SK-N-SH (cell line): ENCODE data around the gene COLEC11. TPM values are rescaled to one million over a fixed set of nuclear protein-coding genes. Genes with fewer than 3 reads are reported as not detected.

ENCODE experiments used
- CTCF ChIA-PET: fragments of 300-600, 350-600 bp; formaldehyde crosslinking; extraction: SDS; loops from one replicate; lab custom pipeline; 2021; lab: Yijun Ruan, JAX
- POLR2A ChIA-PET: fragments of 350-600 bp; sonication (Branson Sonifier 250); formaldehyde crosslinking; extraction: SDS; loops from one replicate; lab custom pipeline; 2020; ENCODE audit warnings: antibody characterized with exemption, inconsistent platforms; lab: Yijun Ruan, JAX
- DNase-seq: peaks from one replicate; pipeline ENCODE4 v3.0.0; 2012
- H2AFZ ChIP-seq: fragments of 200-600 bp; sonication (generic); 2 replicates; pipeline ENCODE4 v1.8.1; 2016; ENCODE audit warnings: antibody characterized with exemption, mild to moderate bottlenecking, low read depth
- H3F3A ChIP-seq: fragments of 200-600 bp; sonication (generic); replicated peaks from 2 replicates; pipeline ENCODE3; 2016; ENCODE audit warnings: antibody characterized with exemption, mild to moderate bottlenecking; ENCODE audit not compliant: insufficient read depth
- H3K27ac ChIP-seq, 2 experiments: fragments of 200-500 bp in 1 of 2; fragments of 200-600 bp in 1 of 2; sonication (Bioruptor generic) in 1 of 2; sonication (generic), shearing (Covaris generic) in 1 of 2; 2 replicates each; pipeline versions ENCODE4 v1.5.1 to v1.6.1; 2014 to 2016; ENCODE audit warnings: low read depth in 2 of 2, inconsistent platforms in 1 of 2, low read length in 1 of 2, mild to moderate bottlenecking in 1 of 2, mixed read lengths in 1 of 2
- H3K27me3 ChIP-seq: fragments of 200-600 bp; sonication (generic), shearing (Covaris generic); 2 replicates; pipeline ENCODE4 v1.6.1; 2016; ENCODE audit warnings: mixed run types; ENCODE audit not compliant: insufficient read depth
- H3K36me3 ChIP-seq, 2 experiments: fragments of 200-500 bp in 1 of 2; fragments of 200-600 bp in 1 of 2; sonication (Bioruptor generic) in 1 of 2; sonication (generic) in 1 of 2; replicated peaks in 1 of 2; 2 replicates each; pipeline versions ENCODE3 to v1.5.1; 2014 to 2016; ENCODE audit warnings: low read length in 1 of 2, mild to moderate bottlenecking in 1 of 2; ENCODE audit not compliant: insufficient read depth in 2 of 2, control insufficient read depth in 1 of 2
- H3K4me1 ChIP-seq, 2 experiments: fragments of 200-500 bp in 1 of 2; fragments of 200-600 bp in 1 of 2; sonication (Bioruptor generic) in 1 of 2; sonication (generic), shearing (Covaris generic) in 1 of 2; 2 replicates each; pipeline versions ENCODE4 v1.5.1 to v1.6.1; 2014 to 2016; ENCODE audit warnings: low read depth in 1 of 2, low read length in 1 of 2, mixed run types in 1 of 2; ENCODE audit not compliant: insufficient read depth in 2 of 2, control insufficient read depth in 1 of 2
- H3K4me2 ChIP-seq: fragments of 200-600 bp; sonication (generic), shearing (Covaris generic); 2 replicates; pipeline ENCODE4 v1.6.1; 2017; ENCODE audit warnings: mixed run types
- H3K4me3 ChIP-seq, 2 experiments: fragments of 200-500 bp in 1 of 2; fragments of 200-600 bp in 1 of 2; sonication (Bioruptor generic) in 1 of 2; sonication (generic), shearing (Covaris generic) in 1 of 2; 2 replicates each; pipeline versions ENCODE4 v1.5.1 to v1.8.1; 2014 to 2016; ENCODE audit warnings: low read depth in 2 of 2, inconsistent platforms in 1 of 2, low read length in 1 of 2, mild to moderate bottlenecking in 1 of 2, mixed read lengths in 1 of 2, moderate library complexity in 1 of 2
- H3K79me2 ChIP-seq: fragments of 200-600 bp; sonication (generic); 2 replicates; pipeline ENCODE4 v1.8.1; 2017; ENCODE audit warnings: mild to moderate bottlenecking; ENCODE audit not compliant: insufficient read depth
- H3K9ac ChIP-seq: fragments of 200-600 bp; sonication (generic); 2 replicates; pipeline ENCODE4 v1.6.1; 2017; ENCODE audit warnings: mixed run types
- H3K9me2 ChIP-seq: fragments of 200-600 bp; sonication (generic); 2 replicates; pipeline ENCODE4 v1.6.1; 2017; ENCODE audit warnings: mixed run types
- H3K9me3 ChIP-seq: fragments of 200-600 bp; sonication (generic); 2 replicates; pipeline ENCODE4 v1.6.1; 2017; ENCODE audit warnings: mixed run types, mild to moderate bottlenecking, moderate library complexity
- H4K20me1 ChIP-seq: fragments of 200-600 bp; sonication (generic); 2 replicates; pipeline ENCODE4 v1.6.1; 2017; ENCODE audit warnings: mild to moderate bottlenecking, mixed run types; ENCODE audit not compliant: insufficient read depth
- ELF1 ChIP-seq: IDR thresholded peaks from 2 replicates; pipeline ENCODE4 v1.4.0; 2012
- EP300 ChIP-seq, 2 experiments: IDR thresholded peaks; 2 replicates each; pipeline versions ENCODE4 v1.4.0 to v1.6.1; 2012; ENCODE audit warnings: borderline replicate concordance in 1 of 2, low read depth in 1 of 2, low read length in 1 of 2
- FOSL2 ChIP-seq: IDR thresholded peaks from 2 replicates; pipeline ENCODE4 v1.4.0; 2012; ENCODE audit warnings: low read depth, mild to moderate bottlenecking, moderate library complexity, borderline replicate concordance
- FOXJ3 ChIP-seq: sonication (generic); formaldehyde crosslinking; IDR thresholded peaks from 2 replicates; pipeline ENCODE4 v1.5.1; 2020; ENCODE audit warnings: mild to moderate bottlenecking, missing genetic modification reagents
- GABPA ChIP-seq: IDR thresholded peaks from 2 replicates; pipeline ENCODE4 v1.4.0; 2012; ENCODE audit warnings: low read depth, mild to moderate bottlenecking
- MEF2A ChIP-seq: IDR thresholded peaks from 2 replicates; pipeline ENCODE4 v1.4.0; 2012; ENCODE audit warnings: low read depth, borderline replicate concordance
- MXI1 ChIP-seq: IDR thresholded peaks from 2 replicates; pipeline ENCODE4 v1.6.1; 2012; ENCODE audit warnings: mild to moderate bottlenecking, low read depth, low read length, improper control_type of control experiment
- NFIC ChIP-seq: IDR thresholded peaks from 2 replicates; pipeline ENCODE4 v1.4.0; 2012; ENCODE audit warnings: borderline replicate concordance
- RXRA ChIP-seq: IDR thresholded peaks from 2 replicates; pipeline ENCODE4 v1.4.0; 2012; ENCODE audit warnings: low read depth, mild to moderate bottlenecking, borderline replicate concordance
- SMC3 ChIP-seq: IDR thresholded peaks from 2 replicates; pipeline ENCODE4 v1.6.1; 2012; ENCODE audit warnings: low read depth, low read length, improper control_type of control experiment
- TAF1 ChIP-seq: IDR thresholded peaks from 2 replicates; pipeline ENCODE4 v1.6.1; 2012; ENCODE audit warnings: low read depth, mild to moderate bottlenecking, low read length, moderate library complexity, borderline replicate concordance
- TCF12 ChIP-seq: IDR thresholded peaks from 2 replicates; pipeline ENCODE4 v1.4.0; 2012
- TEAD4 ChIP-seq: IDR thresholded peaks from 2 replicates; pipeline ENCODE4 v1.4.0; 2012; ENCODE audit warnings: mild to moderate bottlenecking, borderline replicate concordance; ENCODE audit not compliant: insufficient read depth
- WGBS: methylation state at CpG from one replicate; pipeline ENCODE4 v1.1.6; 2017; ENCODE audit warnings: low lambda C conversion rate; 5-methylcytosine and 5-hydroxymethylcytosine counted together
- polyA plus RNA-seq, 3 experiments: library from polyadenylated mRNA; depleted of rRNA; stranded (reverse); fragments of >200 nt; gene quantifications; 2 replicates each; pipeline ENCODE4 v1.2.3, GENCODE V29; 2012
- TF ChIP-seq, protein P1 (sequence below): fragments of 150-350 bp; IDR thresholded peaks from 2 replicates; pipeline ENCODE4 v1.6.1; 2016; ENCODE audit warnings: mild to moderate bottlenecking, low read depth, low read length
- TF ChIP-seq, protein P2 (sequence below): IDR thresholded peaks from 2 replicates; pipeline ENCODE4 v1.4.0; 2012; ENCODE audit warnings: low read depth, borderline replicate concordance
- TF ChIP-seq, protein P3 (sequence below): IDR thresholded peaks from 2 replicates; pipeline ENCODE4 v1.4.0; 2012; ENCODE audit warnings: low read depth
- TF ChIP-seq, protein P4 (sequence below): fragments of 200-600 bp; sonication (generic); IDR thresholded peaks from 2 replicates; pipeline ENCODE4 v1.6.1; 2017; ENCODE audit warnings: antibody characterized with exemption, mild to moderate bottlenecking, moderate library complexity
- TF ChIP-seq, protein P5 (sequence below): IDR thresholded peaks from 2 replicates; pipeline ENCODE4 v1.4.0; 2012; ENCODE audit warnings: low read depth, borderline replicate concordance
- TF ChIP-seq, protein P6 (sequence below): fragments of 150-350 bp; IDR thresholded peaks from 2 replicates; pipeline ENCODE4 v1.6.1; 2017; ENCODE audit warnings: antibody characterized with exemption, low read length, low read depth, borderline replicate concordance

The COLEC11 gene
- polyA plus RNA-seq, 1 of the 3 experiments (the other 2 are of a cell fraction), result 8.7 TPM

DNA sequence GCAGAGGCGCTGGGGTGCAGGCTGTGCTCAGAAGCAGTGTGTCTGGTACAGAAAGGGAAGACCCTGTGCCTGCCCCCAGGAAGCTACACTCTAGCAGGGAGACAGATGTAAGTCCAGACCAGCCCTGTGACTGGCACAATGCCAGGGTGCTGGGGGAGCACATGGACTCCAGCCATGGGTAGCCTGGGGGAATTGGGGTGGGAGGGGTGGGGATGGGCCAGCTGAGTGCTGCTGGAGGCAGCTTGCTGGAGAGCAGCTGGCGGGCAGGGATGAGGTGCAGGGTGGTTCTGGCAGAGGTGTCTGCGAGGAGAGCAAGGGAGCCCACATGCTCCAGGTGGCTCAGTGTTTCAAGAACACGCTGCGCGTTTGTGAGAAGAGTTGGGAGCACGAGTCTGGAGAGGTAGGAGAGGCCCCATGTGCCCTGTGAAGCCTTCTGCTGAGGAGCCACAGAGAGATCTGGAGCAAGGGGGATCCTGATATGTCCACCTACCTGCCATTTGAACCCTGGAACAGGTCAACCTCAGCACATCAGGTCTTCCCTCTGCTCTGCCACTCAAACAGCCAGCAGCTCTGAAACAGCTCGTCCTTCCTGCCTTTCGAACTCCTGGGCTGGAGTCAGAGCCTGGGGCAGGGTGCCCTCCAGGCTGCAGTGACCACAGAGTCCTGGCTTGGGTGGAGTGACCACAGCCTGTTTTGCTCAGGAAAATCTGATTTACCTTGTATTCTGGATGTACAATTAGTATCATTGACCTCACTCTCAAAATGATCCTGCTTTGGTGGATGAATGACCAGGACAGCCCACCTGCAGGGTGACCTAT, 78.2 kb downstream of the COLEC11 start:
- no peaks in the 10 kb centered on the region for H4K20me1 ChIP-seq
- POLR2A ChIA-PET, result no interaction called here
- no peaks in the 10 kb centered on the region for H3K9me3 ChIP-seq
- H3K36me3 ChIP-seq, result no peaks in the 10 kb centered on the region
- H3F3A ChIP-seq, result no peaks in the 10 kb centered on the region
- no peak overlapping the region for H2AFZ ChIP-seq
- no peak overlapping the region for H3K4me3 ChIP-seq
- no peaks in the 10 kb centered on the region for H3K9me2 ChIP-seq
- no peak overlapping the region for H3K4me2 ChIP-seq
- CTCF ChIA-PET, result interaction anchor here (1.3 kb wide), 1 partner anchor 19 kb away, joined by 4 read pairs; no protein-coding TSS in a partner anchor
- DNase-seq, result peak; percentile 59
- H3K27ac ChIP-seq, result no peak overlapping the region
- 50% methylated on average over 9 of the region's 9 CpGs for WGBS
- H3K27me3 ChIP-seq, result no peaks in the 10 kb centered on the region
- H3K79me2 ChIP-seq, result no peaks in the 10 kb centered on the region
- H3K4me1 ChIP-seq, result peaks cover 0 to 5% of the 10 kb centered on the region in 2 experiments; a peak in 1 of 4 replicates
- H3K9ac ChIP-seq, result no peak overlapping the region
- TF ChIP-seq, protein P1, sequence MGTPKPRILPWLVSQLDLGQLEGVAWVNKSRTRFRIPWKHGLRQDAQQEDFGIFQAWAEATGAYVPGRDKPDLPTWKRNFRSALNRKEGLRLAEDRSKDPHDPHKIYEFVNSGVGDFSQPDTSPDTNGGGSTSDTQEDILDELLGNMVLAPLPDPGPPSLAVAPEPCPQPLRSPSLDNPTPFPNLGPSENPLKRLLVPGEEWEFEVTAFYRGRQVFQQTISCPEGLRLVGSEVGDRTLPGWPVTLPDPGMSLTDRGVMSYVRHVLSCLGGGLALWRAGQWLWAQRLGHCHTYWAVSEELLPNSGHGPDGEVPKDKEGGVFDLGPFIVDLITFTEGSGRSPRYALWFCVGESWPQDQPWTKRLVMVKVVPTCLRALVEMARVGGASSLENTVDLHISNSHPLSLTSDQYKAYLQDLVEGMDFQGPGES, result no peak
- TF ChIP-seq GABPA (no peak), MXI1 (no peak), SMC3 (no peak), MEF2A (no peak), EP300 (IDR thresholded peaks at IDR 0.05; ENCODE audit: borderline replicate concordance in 1 of 2, low read depth in 1 of 2, low read length in 1 of 2) (no peak), FOSL2 (no peak), NFIC (no peak), FOXJ3 (CRISPR knock-in tag) (no peak), TAF1 (no peak), ELF1 (no peak), TCF12 (no peak), RXRA (no peak), TEAD4 (no peak)
- TF ChIP-seq, protein P2, sequence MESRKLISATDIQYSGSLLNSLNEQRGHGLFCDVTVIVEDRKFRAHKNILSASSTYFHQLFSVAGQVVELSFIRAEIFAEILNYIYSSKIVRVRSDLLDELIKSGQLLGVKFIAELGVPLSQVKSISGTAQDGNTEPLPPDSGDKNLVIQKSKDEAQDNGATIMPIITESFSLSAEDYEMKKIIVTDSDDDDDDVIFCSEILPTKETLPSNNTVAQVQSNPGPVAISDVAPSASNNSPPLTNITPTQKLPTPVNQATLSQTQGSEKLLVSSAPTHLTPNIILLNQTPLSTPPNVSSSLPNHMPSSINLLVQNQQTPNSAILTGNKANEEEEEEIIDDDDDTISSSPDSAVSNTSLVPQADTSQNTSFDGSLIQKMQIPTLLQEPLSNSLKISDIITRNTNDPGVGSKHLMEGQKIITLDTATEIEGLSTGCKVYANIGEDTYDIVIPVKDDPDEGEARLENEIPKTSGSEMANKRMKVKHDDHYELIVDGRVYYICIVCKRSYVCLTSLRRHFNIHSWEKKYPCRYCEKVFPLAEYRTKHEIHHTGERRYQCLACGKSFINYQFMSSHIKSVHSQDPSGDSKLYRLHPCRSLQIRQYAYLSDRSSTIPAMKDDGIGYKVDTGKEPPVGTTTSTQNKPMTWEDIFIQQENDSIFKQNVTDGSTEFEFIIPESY, result no peak
- TF ChIP-seq, protein P3, sequence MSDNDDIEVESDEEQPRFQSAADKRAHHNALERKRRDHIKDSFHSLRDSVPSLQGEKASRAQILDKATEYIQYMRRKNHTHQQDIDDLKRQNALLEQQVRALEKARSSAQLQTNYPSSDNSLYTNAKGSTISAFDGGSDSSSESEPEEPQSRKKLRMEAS, result no peak
- TF ChIP-seq, protein P4, sequence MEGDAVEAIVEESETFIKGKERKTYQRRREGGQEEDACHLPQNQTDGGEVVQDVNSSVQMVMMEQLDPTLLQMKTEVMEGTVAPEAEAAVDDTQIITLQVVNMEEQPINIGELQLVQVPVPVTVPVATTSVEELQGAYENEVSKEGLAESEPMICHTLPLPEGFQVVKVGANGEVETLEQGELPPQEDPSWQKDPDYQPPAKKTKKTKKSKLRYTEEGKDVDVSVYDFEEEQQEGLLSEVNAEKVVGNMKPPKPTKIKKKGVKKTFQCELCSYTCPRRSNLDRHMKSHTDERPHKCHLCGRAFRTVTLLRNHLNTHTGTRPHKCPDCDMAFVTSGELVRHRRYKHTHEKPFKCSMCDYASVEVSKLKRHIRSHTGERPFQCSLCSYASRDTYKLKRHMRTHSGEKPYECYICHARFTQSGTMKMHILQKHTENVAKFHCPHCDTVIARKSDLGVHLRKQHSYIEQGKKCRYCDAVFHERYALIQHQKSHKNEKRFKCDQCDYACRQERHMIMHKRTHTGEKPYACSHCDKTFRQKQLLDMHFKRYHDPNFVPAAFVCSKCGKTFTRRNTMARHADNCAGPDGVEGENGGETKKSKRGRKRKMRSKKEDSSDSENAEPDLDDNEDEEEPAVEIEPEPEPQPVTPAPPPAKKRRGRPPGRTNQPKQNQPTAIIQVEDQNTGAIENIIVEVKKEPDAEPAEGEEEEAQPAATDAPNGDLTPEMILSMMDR, result no peak
- TF ChIP-seq, protein P5, sequence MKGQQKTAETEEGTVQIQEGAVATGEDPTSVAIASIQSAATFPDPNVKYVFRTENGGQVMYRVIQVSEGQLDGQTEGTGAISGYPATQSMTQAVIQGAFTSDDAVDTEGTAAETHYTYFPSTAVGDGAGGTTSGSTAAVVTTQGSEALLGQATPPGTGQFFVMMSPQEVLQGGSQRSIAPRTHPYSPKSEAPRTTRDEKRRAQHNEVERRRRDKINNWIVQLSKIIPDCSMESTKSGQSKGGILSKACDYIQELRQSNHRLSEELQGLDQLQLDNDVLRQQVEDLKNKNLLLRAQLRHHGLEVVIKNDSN, result no peak
- TF ChIP-seq, protein P6, sequence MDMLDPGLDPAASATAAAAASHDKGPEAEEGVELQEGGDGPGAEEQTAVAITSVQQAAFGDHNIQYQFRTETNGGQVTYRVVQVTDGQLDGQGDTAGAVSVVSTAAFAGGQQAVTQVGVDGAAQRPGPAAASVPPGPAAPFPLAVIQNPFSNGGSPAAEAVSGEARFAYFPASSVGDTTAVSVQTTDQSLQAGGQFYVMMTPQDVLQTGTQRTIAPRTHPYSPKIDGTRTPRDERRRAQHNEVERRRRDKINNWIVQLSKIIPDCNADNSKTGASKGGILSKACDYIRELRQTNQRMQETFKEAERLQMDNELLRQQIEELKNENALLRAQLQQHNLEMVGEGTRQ, result no peak
